ENCODE measurements around the gene TENM3.
"Not testable (repeated sequence)": the region's sequence is repeated elsewhere in the genome, so short reads cannot be mapped to it uniquely, and the experiment has no call there.

Gene TENM3

DNA sequence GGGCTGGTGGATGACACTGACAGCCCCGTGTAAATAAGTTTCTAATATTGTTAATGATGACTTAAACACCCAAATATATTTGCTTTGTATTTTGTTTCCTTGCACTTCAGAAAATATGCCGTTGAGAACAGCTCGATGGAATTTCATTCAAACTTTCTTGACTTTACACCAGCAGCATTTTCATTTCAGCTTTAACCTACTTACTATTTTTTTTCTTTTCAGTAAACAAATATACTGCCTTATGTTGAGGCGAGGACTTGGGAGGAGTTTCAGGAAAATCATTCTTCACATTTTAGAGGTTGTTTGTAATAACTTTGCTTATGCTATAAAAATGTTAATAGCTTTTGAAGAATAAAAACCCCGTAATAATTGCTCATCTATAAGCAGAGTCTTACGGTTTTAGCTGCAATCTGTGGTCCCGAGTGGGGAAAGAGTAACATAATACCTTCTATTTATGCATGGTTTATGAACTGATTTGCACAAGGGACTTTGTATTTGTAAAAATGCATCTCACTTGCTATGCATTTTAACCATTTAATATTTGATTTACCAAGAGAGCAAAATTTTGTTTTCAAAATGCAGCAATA is 14.1 kb upstream of the TENM3 start:
- no peak for DNase-seq

DNA sequence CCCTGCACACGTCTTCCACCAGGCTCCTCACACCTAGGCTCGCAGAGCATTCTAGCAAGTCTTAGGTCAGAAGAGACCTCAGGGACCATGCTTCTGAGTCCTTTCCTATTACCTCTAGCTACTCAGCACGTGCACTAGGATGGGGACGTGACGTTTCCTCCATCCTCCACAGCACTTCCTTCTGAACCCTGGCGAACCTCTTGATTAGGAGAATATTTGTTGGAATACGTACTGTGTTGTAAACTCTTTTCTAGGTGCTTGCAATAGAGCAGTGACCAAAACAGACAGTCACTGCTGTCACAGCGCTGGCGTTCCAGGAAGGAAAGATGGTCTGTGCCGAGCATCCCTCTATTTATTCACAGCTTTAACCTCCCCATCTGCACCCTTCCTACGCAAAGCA is 12.9 kb upstream of the TENM3 start:
- DNase-seq = no peak

DNA sequence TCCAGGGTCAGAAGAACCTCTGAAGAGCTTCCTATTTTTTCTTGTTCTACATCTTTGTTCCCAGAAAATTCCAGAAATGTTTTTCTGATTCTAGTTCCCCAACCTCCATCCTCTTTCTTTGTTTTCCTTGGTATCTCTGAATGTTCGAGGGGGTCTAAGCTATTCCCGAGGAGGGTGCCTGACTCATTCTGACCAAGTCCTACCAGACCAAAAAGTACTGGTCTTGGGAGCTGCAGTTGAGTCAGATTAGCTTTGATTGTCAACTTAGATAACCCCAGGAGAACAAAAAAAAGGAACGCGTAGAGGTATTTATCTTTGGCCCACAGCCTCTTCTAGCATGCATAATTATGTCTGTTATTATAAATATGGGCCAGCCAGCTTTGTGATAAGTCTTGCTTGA is 12.1 kb upstream of the TENM3 start:
- no peak for DNase-seq

DNA sequence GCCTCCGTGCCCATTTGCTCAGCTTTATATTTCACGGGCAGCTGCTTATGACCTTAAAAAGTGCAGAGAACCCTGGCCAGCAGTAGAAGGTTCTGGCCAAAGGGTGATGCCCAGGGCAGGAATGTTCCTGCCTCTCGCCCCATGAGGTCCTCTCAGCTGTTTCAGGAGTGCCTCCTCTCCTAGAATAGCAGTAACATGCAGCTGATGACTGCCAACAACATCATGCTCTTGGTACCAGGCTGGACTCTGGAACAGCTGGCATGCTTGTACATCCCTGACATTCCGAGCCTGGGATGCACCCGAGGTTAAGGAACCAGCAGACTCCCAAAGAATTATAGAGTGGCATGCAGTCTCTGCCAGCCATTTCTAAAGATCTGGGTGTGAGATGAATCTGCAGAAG is 11.7 kb upstream of the TENM3 start:
- no peak for DNase-seq

DNA sequence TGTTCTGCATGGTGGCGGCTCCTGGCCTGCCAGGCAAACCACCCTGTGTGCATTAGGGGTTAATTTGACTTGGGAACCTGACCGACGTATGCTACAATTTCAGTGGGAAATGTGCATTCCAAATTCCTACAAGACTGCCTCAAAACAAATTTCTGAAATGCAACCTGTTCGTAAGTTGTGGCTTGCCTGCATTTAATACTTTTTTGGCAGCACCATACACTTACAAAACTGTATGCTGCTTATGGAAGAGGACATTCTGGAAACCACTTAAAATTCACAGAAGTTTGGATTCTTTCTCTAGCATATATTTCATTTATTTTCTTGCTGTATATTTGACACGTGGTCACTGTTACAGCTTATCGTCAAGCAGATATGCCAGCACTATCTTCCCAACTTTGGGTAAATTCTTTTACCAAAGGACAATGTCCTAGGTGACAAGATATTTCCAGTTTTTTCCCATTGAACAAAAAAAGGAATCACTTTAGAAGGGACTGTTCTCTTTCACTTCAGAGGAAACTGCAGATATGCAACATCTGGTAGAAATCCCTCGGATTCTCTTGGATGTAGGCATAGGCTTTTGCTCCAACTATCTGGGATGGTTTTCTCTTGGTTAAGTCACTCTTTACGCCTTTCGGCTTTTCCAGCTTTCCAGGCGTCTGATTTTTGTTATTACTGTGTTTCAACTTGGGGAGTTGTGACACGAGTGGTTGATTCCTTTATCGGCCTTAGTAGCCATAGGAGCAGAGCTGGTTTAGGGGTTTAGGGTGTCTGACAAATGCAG is 9.7 kb upstream of the TENM3 start:
- no peak for DNase-seq

DNA sequence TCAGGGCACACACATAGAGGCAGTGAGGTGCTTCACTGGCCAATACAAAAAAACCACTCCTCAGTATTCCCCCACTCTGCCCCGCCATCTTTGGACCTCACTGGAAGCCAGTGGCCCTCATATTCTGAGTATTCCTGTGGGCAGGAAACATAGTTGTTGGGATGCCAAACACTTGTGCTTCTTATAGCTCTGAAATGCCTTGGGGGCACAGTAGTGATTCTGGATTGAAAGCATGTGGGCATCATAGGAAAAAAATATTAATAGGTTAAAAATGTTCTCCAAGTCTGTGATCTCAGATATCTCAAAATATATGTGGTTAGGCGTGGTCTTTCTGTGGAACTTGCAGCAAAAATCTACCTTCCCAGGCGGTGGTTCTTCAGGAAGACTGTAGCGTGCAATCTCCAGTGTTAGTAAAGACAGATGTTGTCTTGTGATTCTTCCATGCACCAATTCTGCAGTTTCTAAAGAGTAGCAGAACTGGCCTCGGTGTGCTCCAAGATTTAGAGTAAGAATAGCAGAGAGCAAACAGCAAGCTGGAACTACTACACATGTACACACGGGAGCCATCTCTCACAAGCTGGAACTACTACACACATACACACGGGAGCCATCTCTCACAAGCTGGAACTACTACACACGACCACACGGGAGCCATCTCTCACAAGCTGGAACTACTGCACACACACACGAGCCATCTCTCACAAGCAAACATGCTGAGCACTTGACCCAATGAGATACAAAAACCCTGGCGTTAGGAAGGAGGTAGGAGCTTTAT is 8.0 kb upstream of the TENM3 start:
- DNase-seq = no peak

DNA sequence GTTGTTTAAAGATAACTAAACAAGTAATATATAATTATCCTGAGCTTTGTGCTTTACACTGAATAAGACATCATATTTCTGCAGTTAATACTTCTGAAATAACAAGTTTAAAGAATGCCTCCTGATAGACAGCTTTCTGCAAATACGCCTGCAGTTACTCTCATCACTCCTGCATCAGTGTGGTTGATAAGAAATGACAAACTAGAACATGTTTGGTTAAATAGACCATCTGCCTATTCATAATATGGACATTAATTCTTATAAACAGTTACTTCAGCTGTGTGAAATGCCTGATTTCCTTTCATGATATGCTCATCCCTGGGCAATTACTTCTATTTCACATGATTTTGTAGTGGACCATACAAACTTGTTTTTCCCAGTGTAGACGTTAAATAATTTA is 7.0 kb upstream of the TENM3 start:
- DNase-seq = no peak

DNA sequence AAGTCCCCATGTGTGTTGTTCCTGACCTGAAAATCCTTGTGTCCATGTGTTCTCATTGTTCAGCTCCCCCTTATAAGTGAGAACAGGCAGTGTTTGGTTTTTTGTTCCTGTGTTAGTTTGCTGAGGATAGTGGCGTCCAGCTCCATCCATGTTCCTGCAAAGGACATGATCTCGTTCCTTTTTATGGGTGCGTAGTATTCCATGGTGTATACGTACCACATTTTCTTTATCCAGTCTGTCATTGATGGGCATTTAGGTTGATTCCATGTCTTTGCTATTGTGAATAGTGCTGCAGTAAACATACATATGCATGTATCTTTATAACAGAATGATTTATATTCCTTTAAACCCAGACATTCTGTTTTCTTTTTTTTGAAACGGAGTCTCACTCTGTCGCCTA is 6.2 kb upstream of the TENM3 start:
- not testable (repeated sequence) for DNase-seq

DNA sequence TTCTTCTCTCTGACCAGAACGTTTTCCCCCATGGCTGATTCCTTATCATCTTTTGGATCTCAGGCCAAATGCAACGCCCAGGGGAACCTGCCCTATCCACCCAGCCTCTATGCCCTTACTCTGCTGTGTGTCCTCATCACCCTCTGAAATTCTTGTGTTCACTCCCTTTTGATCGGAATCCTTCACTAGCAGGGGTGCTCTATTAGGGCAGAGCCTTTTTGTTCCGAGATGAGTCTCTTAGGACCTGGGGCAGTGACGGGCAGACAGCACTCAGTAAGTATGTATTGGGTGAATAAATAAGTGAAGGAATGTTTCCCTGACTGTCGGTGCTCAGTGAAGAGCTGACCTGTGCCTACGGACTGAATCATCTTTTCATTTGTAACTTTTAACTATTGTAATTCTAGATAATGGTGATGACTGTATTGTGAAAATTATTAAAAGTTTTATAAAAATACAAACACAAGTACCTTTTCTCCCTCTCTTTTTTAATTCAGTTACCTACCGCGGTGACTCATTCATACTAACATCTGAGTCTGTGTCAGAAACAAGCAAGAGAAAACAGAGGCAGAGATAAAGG is 4.8 kb upstream of the TENM3 start:
- no peak for DNase-seq

DNA sequence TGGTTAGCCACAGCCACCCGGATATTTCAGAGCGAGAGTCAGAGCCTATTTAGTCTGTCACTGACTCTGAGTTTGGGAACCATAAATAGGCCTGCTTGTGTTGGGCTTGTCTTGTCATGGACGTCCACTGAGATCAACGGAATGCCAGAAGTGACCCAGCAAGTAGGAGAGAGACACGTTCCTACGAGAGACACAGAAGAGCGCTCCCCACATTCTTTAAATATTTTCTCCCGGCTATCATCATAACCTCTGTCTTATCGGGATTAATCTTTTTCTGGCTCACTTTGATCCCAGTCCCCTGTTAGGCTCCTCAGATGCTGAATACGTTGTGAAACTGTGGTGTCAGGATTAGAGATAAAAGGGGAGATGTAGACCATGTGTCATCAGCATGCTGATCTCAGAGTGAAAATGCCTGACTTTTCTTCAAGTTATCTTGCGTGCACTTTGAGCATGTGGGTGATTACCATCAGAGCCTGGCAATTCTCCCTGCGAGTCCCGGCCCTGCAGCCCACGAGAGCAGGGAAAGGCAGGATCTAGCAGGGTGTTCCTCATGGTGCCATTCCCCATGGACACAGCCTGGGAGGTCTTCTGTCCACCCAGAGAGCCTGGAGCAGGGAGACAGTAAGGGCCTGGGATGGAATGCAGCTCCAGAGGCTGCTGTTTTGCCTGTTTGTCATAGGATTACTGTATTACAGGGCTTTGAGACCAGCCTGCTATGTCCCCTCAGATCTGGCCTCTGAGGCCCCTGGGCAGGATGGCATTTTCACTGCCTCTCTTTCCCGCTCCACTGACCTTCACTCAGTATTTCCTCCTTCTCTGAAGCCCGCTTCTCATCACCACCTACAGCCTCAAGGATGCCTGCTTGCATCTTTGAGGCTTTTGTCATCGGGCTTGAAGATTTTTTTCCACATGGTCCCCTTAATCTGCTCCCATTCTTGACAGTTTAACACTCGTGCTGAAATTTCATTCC is 2.8 kb upstream of the TENM3 start:
- DNase-seq = no peak

DNA sequence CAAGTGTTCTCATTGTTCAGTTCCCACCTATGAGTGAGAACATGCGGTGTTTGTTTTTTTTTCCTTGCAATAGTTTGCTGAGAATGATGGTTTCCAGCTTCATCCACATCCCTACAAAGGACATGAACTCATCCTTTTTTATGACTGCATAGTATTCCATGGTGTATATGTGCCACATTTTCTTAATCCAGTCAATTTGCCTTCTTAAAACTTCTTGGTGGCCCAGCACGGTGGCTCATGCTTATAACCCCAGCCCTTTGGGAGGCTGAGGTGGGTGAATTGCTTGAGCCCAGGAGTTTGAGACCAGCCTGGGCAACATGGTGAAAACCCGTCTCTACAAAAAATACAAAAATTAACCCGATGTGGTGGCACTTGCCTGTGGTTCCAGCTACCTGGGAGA is 942 bp upstream of the TENM3 start:
- not testable (repeated sequence) for DNase-seq

DNA sequence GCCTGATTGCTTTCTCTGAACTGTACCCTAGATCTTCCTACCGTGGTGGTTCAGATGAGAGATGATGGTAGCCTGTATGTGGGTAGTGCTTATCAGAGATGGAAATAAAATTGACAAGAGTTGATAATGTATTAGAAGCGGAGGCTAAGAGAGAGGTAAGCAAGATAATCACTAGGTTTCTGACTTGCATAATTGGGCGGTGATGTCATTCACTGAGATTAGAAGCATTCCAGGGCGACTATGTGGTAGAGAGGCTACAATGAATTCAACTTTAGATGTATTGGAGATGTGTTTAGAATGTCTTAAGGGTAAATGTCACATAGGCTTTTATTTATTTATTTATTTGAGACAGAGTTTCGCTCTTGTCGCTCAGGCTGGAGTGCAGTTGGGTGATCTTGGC is 415 bp upstream of the TENM3 start:
- DNase-seq = no peak

DNA sequence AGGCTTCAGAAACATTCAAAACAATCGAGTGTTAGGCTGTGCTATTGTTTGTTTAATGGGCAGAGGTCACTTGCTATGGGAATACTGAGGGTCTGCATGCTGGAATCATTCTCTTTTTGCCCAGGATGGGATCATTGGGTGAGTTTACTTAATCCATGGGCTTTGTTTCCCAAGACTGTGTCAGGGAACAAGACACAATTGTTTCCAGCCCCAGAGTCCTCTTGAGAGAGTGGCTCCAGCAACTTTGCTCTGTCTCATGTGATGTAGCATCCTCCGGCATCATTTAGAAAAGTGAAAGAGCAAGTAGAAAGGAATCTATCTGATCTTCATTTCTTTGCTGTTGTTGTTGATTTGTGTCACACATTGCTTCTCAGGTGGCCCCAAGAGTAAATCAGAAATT is 1.8 kb downstream of the TENM3 start:
- DNase-seq = no peak

DNA sequence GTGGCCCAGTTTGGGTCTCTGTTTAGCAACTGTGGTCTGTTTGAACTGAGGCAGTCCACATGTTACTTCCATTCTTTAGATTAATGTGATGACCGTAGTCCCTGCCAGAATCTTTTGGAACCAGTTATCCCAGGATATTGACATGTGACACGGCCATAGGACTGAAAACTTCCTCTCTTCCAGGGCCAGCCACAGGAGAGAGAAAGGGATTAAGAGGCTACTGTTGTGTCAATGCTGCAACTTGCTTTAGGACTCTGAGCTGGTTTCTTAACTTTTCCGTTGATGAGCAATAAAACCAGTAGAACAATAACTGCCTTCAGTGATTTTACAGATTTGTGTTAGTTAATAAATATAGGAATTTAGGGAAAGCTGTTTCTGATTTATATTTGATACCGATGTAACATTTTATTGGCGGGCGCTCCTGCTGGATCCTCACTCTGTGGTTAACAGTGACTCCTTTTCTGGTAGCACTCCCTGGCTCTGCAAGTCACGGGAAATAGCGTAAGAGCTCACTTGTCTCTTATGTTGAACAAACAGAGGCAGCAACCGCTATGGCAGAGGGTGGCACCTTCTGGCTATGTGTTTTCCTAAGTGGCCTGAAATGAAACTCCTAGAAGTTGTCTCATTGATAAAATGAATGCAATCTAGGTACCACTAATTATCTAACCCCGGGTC is 2.5 kb downstream of the TENM3 start:
- DNase-seq = no peak

DNA sequence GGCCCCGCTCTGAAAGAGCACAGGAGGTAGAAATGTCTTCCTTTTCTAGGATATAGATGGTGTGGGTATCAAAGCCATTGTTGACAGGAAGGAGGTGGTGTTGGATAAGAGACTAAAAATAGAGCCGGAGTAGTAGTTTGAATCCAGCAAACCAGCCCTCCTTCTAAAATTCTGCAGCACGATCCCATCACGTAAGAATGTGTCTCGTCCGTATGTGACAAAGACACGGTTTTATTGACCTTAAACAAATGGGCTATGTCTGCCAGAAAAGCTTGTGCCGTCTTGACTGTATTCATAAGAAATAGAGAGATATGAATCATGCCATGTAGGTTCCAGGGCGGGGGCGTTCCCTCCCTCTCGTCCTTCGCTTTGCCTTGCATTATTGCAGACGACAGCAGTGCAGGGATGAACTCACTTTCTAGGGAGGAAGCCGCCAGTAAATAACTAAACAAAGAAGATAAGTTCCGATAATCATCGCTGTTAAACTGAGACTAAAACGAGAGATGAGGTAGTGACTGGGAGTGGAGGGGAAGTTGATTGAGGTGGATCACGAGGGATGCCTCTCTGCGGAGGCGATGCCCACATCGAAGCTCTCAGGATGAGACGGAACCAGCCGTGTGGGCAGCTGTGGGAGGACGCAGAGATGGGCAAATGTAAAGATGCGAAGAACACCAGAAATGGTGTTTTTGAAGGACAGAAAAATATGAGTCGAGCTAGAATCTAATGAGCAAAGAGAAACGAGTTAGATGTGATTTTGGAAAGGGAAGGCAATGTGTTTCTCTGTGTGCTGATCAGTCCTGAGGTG is 3.4 kb downstream of the TENM3 start:
- no peak for DNase-seq

DNA sequence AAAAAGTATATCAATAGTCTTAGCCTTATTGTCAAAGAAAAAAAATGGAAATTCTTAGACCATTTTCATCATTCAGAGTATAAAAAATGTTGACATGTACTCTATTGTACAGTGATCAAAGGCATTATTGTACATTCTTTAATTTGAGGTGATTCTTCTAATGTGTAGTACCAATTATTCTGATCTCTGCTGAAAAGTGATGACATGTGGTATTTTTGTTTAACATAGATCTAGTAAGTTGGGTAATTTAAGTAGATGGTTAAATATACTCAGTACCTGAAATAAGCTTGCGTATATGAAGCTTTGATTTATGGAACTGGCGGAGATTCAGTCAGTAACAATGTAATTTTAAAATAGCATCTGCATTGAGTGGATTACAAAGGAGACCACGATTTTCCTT is 5.1 kb downstream of the TENM3 start:
- no peak for DNase-seq

DNA sequence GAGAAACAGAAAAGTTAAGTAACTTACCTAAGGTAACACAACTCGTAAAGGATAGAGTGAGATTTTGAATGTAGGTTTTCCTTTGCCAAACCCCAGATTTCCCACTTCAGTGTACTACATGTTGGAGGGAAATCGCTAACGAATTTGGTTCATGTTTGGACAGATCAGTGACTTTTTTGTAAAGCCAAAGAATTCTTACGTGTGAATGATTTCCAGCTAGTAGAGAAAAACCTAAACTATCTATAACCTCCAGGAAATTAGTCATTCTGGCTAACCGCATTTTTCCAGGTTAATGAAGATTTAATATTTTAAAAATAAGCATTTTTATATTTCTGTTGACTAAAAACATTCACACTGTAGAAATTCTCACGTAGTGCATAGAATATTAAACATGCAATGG is 7.2 kb downstream of the TENM3 start:
- DNase-seq = no peak

DNA sequence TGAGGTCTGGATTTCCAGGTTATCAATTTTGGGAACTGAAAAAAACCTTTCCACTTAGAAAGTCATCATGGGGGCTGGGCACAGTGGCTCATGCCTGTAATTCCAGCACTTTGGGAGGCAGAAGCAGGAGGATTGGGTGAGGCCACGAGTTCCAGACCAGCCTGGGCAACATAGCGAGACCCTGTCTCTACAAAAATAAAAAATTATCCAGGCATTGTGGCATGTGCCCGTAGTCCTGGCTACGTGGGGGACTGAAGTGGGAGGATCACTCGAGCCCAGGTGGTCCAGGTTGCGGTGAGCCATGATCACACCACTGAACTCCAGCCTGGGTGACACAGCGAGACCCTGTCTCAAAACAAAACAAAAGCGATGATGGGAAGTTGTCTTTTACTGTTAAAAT is 7.9 kb downstream of the TENM3 start:
- DNase-seq = no peak

DNA sequence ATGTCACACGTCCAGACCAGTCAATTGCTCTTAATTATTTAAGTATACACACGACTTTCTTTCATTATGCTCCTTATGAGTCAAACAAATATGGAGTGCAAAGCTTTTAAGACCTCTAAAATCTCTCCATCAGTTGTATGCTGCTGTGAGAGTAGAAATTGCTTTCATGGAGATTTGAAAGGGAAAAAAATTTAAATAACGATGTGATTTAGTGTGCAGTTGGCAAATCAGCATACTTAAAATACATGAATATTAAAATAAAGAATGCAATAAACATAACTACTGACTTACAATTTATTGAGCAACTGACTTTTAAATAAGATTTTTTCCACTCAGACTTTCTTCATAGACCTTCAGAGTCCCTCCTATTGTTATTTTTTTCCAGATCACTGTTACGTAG is 9.0 kb downstream of the TENM3 start:
- DNase-seq = no peak

DNA sequence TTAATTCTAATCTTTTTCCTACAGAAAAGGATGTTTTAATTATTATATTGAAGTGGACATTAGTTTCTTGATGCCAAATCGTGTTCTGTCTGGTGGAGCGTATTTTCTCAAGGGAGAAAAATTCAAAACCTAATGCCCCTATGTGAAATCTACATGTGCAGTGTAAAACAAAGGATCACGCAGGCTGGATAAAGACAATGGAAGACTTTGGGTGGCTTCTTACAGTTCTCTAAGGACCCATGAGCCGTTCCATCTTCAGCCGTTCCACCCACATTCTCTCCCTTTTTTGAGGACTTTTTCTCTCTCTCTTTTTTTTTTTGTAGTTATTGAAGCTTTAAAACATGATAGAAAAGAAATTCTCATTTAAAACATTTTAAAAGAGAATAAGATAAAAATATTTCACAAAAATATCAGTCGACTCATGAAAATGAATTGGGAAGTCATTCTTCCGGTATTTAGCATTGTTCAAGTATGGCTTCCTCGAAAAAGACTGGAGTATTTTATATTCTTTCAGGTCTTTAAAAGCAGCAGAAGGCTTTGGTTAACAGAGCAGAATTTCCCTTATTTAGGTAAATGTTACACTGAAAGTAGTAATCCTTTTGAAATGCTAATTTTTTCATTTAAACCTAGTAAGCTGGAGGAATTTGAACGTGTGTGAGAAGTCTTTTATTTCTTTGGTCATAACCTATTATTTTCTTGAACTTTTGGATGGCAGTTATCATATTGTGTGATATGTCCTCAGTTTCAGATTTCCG is 11.0 kb downstream of the TENM3 start:
- DNase-seq = no peak

Measured in CD4-positive, alpha-beta T cell treated with Interleukin-17A for 1 hour (primary cell).